GM12865 (cell line): ENCODE measurements around the gene NECTIN4.
A peak's percentile ranks its signal among the peaks of the same experiment; 100 is the strongest.
"Not testable (repeated sequence)": the region's sequence is repeated elsewhere in the genome, so short reads cannot be mapped to it uniquely, and the experiment has no call there.

Experiments
- DNase-seq: peaks from one replicate; pipeline ENCODE4 v3.0.0; 2010; ENCODE audit warnings: low read depth
- H3K4me3 ChIP-seq: 2 replicates; pipeline ENCODE4 v1.5.1; 2011; ENCODE audit warnings: mild to moderate bottlenecking, low read depth, low read length, control low read depth
- CTCF ChIP-seq: IDR thresholded peaks from 2 replicates; pipeline ENCODE4 v1.5.1; 2011; ENCODE audit warnings: low read length, control low read depth, low read depth, inconsistent platforms; ENCODE audit not compliant: insufficient read depth; ENCODE audit errors: missing control alignments

NECTIN4 gene

GRCh38 chr1:161038523-161039153, 50.7 kb downstream of the NECTIN4 start, which contains the start of gene TSTD1:
Gene TSTD1 (minus strand): TSS chr1:161038964. CDS start chr1:161038889, 75 bp downstream.
- H3K4me3 ChIP-seq: peak within 1 kb of the TSS; percentile 64
- DNase-seq: peak; percentile 90
- peak; percentile 3 for TF ChIP-seq CTCF

DNA sequence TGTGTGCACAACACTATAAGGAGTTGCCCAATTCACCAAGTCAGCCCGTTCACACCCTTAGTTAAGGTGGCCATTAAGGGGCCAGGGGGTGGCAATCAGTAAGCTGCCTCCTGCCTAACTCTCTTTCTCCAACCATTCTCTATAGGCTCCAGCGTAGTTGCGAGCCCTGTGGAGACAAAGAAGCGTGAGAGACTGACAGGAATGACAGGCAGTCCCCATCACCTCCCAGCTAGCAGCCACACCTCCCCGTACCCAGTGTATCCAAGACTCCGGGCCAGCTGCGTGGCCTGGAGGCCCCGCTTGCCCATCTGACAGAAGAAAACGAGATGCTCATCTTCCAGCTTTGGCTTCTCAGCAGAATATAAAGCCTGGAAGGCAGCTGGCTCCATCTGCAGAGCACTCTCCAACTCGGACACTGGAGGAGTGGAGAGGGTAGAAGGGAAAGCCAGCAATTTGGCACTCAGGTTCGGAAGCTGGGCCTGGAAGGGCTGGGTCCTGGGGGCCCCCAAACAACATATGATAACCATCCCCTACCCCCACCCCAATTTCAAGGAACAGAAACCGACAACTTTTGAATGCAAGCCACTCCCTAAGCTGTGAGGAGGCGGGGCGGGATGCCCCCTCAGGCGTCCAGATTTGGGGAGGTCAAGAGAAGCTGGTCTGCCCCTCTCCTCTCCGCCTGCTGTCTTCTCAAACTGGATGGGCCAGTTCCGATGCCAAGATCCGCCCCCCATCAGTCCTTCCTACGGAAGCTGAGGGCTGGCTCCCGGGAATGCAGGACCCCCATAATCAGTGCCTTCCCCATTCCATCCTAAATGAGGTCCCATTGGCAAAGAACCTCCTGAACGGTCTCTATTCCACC, 51.5 kb downstream of the NECTIN4 start:
- no peak for DNase-seq
- peak overlapping the region; percentile 64 for H3K4me3 ChIP-seq
- TF ChIP-seq CTCF: no peak

- no peak for DNase-seq
- H3K4me3 ChIP-seq: no peak overlapping the region
- TF ChIP-seq CTCF: no peak
These were observed 55.6 kb downstream of the NECTIN4 start for GRCh38 chr1:161033751-161034150.

DNA sequence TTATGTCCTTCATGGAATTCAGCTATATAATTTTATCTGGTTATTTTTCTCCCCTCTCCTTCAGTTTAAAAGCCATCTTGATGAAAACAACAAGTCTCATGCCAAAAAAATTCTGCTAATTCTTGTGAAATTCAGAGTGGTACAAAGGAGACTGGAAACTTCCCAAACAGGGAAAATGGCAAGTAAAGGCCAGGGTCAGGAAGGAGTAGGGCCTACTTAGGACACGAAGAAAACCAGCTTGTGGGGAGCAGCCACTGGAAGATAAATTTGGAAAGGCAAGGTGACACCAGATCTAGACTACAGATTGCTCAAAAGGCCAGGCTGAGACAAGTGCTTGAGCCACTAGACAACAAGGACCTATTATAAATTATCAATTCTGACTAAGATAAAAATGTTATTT, 56.9 kb downstream of the NECTIN4 start:
- no peak overlapping the region for H3K4me3 ChIP-seq
- DNase-seq: no peak
- no peak for TF ChIP-seq CTCF

DNA sequence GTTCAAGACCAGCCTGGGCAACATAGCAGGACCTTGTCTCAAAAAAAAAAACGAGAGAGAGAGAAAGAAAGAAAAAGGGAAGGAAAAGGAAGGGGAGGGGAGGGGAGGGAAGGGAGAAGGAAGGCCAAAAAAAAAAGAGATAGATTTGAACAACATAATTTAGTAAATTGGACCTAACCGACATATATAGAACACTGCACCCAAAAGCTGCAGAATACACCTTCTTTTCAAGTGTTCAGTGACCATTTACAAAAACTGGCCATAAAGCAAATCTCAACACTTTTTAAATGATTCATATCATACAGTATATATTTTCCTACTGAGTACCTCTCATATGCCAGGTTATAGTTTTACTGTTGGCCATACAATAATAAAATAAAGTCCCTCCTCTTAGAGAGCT, 57.5 kb downstream of the NECTIN4 start:
- no peak overlapping the region for H3K4me3 ChIP-seq
- DNase-seq: no peak
- TF ChIP-seq CTCF: no peak

- DNase-seq, H3K4me3 ChIP-seq: not testable (repeated sequence)
These were observed 59.9 kb downstream of the NECTIN4 start for GRCh38 chr1:161029466-161029865.

DNA sequence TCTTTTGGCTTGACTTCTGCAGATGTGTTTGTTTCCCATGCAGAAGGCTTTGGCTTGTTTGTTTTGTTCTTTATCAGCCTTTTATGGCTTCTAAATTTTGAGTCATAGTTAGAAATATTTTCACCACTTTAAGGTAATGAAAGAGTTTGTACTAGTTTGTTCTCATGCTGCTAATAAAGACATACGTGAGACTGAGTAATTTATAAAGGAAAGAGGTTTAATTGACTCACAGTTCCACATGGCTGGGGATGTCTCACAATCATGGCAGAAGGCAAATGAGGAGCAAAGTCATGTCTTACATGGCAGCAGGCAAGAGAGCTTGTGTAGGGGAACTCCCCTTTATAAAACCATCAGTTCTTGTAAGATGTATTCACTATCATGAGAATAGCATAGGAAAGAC, 62.4 kb downstream of the NECTIN4 start:
- peak; percentile 22 for DNase-seq
- not testable (repeated sequence) for H3K4me3 ChIP-seq

DNA sequence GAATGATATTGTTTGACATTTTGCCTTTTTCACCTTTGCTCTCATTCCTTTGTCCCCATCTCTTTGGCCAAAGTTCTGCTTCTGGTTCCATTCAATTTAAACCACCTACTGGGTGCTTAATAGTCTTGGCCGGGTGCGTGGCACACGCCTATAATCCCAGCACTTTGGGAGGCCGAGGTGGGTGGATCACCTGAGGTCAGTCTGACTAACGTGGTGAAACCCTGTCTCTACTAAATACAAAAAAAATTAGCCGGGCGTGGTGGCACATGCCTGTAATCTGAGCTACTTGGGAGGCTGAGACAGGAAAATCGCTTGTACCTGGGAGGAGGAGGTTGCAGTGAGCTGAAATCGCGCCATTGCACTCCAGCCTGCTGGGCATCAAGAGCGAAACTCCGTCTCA, 66.9 kb downstream of the NECTIN4 start:
- not testable (repeated sequence) for DNase-seq, H3K4me3 ChIP-seq
